Neural crest cell (in vitro differentiated cells): ENCODE results near the gene DTNB. TPM values are rescaled to one million over a fixed set of nuclear protein-coding genes. Genes with fewer than 3 reads are reported as not detected.

Experiments
- DNase-seq: peaks from one replicate; pipeline ENCODE4 v3.0.0; 2021; ENCODE audit warnings: low read depth, mixed read lengths, low spot score
- H3K27ac Mint-ChIP-seq: one replicate; pipeline ENCODE4 v1.8.0; 2021; ENCODE audit warnings: mild to moderate bottlenecking, mixed read lengths; ENCODE audit not compliant: unreplicated experiment
- H3K27me3 Mint-ChIP-seq: 2 replicates; pipeline ENCODE4 v1.8.0; 2021; ENCODE audit warnings: low read depth, mild to moderate bottlenecking, mixed read lengths
- H3K36me3 Mint-ChIP-seq: 2 replicates; pipeline ENCODE4 v1.8.0; 2021; ENCODE audit warnings: low read depth, mild to moderate bottlenecking, mixed read lengths
- H3K4me1 Mint-ChIP-seq: 2 replicates; pipeline ENCODE4 v1.8.0; 2021; ENCODE audit warnings: mixed read lengths
- H3K4me3 Mint-ChIP-seq: one replicate; pipeline ENCODE4 v1.8.0; 2021; ENCODE audit warnings: mild to moderate bottlenecking, mixed read lengths
- H3K9me3 Mint-ChIP-seq: 2 replicates; pipeline ENCODE4 v1.8.0; 2021; ENCODE audit warnings: mixed read lengths
- total RNA-seq: library from RNA; stranded (reverse); gene quantifications from 2 replicates; pipeline ENCODE4 v1.2.1, GENCODE V29; 2021
- TF ChIP-seq, protein P1 (sequence below): fragments of 200-600 bp; sonication (generic); conservative IDR thresholded peaks from 2 replicates; pipeline ENCODE4 v1.5.0; 2021; ENCODE audit warnings: antibody characterized with exemption, mild to moderate bottlenecking

DTNB gene
- total RNA-seq, 1 donor from 2014 or later = 29.5 TPM

DNA sequence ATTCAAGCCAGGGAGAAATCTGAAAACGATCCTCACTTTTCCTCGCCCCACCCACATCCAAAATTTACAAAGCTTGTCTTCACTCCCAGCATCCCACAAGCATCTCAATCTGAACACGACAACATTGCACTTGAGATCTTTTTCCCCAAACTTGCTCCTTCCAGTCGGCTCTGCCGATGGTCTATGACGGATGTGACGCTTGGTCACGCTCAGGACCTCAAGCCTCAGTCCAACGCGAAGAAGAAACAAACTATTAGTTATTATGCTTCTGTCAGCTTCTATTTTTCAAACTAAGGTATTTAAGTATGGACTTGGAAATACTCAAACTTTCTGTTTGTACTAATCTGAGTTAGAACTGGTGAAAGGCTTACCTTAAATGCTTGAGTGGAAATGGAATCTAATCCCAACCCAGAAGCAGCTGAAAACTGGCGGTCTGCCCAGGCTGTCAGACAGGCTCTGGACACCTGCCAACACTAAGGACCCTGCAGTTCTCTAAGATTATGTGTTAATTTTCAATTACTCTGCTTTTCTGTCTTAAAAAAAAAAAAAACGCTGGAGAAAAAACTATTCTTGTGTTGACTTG, 199.5 kb downstream of the DTNB start:
- no peak for DNase-seq
- Mint-ChIP-seq H3K36me3 (peaks cover 27% of the 10 kb centered on the region), H3K4me1 (no peaks in the 10 kb centered on the region)

DNA sequence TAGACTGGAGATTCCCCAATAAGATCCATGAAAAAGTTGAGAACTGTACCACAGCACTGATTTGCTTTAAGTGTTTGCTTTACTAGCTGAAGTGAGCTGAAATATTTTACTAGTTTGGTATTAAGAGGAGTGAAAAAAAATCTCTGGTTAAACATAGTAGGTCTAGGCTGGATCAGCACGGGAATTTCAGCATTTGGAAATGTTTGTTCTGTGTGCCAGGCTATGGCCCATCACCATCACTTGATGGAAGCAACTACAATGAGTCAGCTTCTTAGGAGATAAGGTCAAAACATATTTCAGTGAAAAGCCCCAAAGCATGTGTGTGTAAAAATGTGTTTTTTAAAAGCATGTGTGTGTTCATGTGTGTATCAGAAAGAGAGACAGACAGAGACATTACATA, 200.2 kb downstream of the DTNB start:
- DNase-seq = no peak
- H3K4me1 Mint-ChIP-seq = no peaks in the 10 kb centered on the region
- TF ChIP-seq, protein P1, sequence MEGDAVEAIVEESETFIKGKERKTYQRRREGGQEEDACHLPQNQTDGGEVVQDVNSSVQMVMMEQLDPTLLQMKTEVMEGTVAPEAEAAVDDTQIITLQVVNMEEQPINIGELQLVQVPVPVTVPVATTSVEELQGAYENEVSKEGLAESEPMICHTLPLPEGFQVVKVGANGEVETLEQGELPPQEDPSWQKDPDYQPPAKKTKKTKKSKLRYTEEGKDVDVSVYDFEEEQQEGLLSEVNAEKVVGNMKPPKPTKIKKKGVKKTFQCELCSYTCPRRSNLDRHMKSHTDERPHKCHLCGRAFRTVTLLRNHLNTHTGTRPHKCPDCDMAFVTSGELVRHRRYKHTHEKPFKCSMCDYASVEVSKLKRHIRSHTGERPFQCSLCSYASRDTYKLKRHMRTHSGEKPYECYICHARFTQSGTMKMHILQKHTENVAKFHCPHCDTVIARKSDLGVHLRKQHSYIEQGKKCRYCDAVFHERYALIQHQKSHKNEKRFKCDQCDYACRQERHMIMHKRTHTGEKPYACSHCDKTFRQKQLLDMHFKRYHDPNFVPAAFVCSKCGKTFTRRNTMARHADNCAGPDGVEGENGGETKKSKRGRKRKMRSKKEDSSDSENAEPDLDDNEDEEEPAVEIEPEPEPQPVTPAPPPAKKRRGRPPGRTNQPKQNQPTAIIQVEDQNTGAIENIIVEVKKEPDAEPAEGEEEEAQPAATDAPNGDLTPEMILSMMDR = no peak
- H3K27me3 Mint-ChIP-seq = no peaks in the 10 kb centered on the region
- H3K4me3 Mint-ChIP-seq = no peak overlapping the region
- no peak overlapping the region for H3K27ac Mint-ChIP-seq
- peaks cover 27% of the 10 kb centered on the region for H3K36me3 Mint-ChIP-seq
- peaks cover 11% of the 10 kb centered on the region for H3K9me3 Mint-ChIP-seq

More for the DNA sequence above, 199.5 kb downstream of the DTNB start:
- TF ChIP-seq, protein P1 = no peak
- H3K9me3 Mint-ChIP-seq = peaks cover 11% of the 10 kb centered on the region
- no peak overlapping the region for H3K4me3 Mint-ChIP-seq
- H3K27ac Mint-ChIP-seq = peak overlapping the region; percentile 75
- no peaks in the 10 kb centered on the region for H3K27me3 Mint-ChIP-seq

DNA sequence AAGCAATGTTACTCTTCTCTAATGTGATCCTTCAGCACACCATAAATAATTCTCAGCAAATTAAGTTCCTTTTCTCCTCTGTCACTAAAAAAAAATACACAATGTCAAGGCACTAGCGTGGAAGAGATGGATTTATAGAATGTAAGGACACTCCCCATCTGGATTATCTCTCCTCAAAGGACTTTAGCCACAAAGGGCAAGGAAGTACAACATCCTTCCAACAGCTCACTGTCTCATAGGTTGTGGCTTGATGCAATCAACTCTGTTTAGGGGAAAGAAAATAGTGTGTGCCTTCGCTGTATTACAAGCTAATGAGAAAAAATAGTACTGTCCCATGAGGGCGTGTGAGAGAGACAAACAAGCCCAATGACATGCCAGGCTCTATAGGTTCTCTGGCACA, 202.6 kb downstream of the DTNB start:
- H3K4me1 Mint-ChIP-seq = no peaks in the 10 kb centered on the region
- no peaks in the 10 kb centered on the region for H3K27me3 Mint-ChIP-seq

GRCh38 chr2:25467743-25468142, 205.6 kb downstream of the DTNB start:
- H3K4me3 Mint-ChIP-seq = no peak overlapping the region
- H3K27me3 Mint-ChIP-seq = no peaks in the 10 kb centered on the region
- no peak for DNase-seq
- H3K9me3 Mint-ChIP-seq = peaks cover 4% of the 10 kb centered on the region
- H3K4me1 Mint-ChIP-seq = no peaks in the 10 kb centered on the region
- TF ChIP-seq, protein P1 = no peak
- H3K27ac Mint-ChIP-seq = no peak overlapping the region
- no peaks in the 10 kb centered on the region for H3K36me3 Mint-ChIP-seq

More for the DNA sequence above, 202.6 kb downstream of the DTNB start:
- TF ChIP-seq, protein P1 = no peak
- DNase-seq = no peak
- Mint-ChIP-seq H3K36me3 (peaks cover 21% of the 10 kb centered on the region), H3K9me3 (peaks cover 7% of the 10 kb centered on the region), H3K27ac (no peak overlapping the region), H3K4me3 (no peak overlapping the region)

- Mint-ChIP-seq H3K27ac (no peak overlapping the region), H3K4me1 (no peaks in the 10 kb centered on the region), H3K9me3 (peaks cover 4% of the 10 kb centered on the region), H3K27me3 (no peaks in the 10 kb centered on the region), H3K4me3 (no peak overlapping the region), H3K36me3 (no peaks in the 10 kb centered on the region)
- TF ChIP-seq, protein P1 = no peak
- no peak for DNase-seq
Measured at GRCh38 chr2:25462021-25462420, 211.4 kb downstream of the DTNB start.
